GM18873 (cell line): ENCODE measurements around the gene HARS1.
A peak's percentile ranks its signal among the peaks of the same experiment; 100 is the strongest.
"Not testable (repeated sequence)": the region's sequence is repeated elsewhere in the genome, so short reads cannot be mapped to it uniquely, and the experiment has no call there.

ENCODE experiments used
- ATAC-seq: cut with Tn5 transposase; IDR thresholded peaks from one replicate; pipeline ENCODE4 v1.9.1; 2021; ENCODE audit warnings: mild to moderate bottlenecking, moderate library complexity, moderate number of reproducible peaks; ENCODE audit not compliant: unreplicated experiment, low FRiP score

The HARS1 gene

DNA sequence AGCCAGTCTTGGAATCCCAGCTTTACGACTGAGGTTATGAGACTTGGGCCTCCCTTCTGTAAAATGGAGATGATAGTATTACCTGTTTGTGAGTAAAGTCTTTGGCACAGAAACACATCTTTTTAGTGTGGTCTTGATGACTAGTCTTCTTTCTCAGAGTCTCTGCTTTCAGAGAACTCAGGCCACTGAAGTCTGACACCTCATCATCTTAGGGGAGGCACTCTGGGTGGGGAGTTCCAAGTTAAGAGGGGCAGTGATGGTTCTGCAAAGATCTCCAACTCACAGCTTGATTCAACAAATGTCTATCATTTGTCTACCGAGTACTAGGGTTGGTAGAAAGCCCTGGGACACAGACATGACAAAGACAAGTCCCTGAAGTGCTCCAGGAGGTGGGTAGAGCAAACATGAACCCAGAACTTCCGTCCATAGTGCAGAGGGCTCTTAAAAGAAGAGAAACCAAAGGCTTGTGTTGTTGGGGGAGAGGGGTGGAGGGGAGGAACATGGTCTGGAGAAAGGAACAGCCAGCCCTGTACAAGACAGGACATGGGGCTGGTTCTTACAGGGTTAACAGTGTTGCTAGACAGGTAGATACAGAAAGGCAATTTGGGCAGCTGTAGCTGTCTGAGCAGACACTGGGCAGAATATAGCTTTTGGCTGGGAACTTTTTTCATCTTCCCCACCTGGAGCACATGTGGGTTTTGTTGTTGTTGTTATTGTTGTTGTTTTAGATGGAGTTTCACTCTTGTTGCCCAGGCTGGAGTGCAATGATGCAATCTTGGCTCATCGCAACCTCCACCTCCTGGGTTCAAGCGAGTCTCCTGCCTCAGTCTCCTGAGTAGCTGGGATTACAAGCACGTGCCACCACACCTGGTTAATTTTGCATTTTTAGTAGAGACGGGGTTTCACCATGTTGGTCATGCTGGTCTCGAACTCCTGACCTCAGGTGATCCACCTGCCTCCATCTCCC lies 55.6 kb downstream of the HARS1 start:
- no peak for ATAC-seq

DNA sequence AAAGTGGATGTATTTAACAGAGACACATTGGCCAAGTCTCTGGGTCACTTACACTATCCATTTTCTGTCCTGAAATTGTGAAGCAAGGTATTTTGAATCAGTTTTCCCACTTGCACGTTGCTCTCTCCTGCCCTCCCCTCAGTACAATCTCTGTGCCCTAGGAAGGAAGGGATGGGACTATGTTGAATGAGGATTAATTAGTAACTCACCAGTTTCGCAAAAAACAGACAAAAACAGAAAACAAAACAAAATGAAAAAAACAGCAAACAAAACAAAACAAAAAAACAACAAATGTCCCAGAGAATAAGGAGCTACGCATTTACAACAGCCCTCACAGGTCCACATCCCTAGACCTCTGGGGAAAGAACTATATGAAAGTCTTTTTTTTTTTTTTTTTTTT lies 57.1 kb downstream of the HARS1 start:
- no peak for ATAC-seq

DNA sequence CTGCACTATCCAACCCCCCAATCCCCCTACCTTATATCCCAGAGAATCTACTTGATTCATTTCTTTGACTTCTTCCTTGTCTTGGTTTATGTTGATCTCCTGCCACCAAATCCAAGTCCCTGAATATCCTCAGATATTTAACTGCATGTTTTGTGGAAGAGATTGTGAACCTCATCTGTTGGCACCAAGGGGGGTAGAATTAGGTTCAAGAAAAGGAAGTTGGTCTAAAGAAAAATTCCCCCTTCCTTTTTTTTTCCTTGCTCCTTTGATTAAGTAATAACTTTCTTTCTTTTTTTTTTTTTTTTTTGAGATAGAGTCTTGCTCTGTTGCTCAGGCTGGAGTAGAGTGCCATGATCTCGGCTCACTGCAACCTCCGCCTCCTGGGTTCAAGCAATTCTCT lies 57.7 kb downstream of the HARS1 start:
- ATAC-seq: no peak

DNA sequence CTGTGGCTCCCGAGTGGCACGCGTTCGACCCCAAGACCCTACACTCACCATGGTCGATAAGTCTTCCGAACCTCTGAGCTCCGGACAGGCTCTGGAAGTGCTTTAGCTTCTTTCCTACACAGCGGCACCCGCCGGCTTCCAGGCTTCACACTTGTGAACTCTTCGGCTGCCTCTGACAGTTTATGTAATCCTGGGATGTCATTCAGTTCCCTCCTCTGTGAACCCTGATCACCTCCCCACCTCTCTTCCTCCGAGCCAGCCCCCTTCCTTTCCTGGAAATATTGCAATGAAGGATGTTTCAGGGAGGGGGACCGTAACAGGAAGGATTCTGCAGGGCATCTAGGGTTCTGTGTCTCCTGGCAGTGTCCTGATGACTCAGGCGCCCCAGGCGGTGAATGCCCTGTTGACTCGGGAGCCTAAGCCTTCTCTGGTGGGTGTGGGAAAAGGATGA lies 58.1 kb downstream of the HARS1 start, which contains the start of gene CD14:
CD14 (minus strand) TSS at position 155 of the 451 bp plus-strand sequence; CDS start at position 51, 104 bp downstream.
- no peak for ATAC-seq

DNA sequence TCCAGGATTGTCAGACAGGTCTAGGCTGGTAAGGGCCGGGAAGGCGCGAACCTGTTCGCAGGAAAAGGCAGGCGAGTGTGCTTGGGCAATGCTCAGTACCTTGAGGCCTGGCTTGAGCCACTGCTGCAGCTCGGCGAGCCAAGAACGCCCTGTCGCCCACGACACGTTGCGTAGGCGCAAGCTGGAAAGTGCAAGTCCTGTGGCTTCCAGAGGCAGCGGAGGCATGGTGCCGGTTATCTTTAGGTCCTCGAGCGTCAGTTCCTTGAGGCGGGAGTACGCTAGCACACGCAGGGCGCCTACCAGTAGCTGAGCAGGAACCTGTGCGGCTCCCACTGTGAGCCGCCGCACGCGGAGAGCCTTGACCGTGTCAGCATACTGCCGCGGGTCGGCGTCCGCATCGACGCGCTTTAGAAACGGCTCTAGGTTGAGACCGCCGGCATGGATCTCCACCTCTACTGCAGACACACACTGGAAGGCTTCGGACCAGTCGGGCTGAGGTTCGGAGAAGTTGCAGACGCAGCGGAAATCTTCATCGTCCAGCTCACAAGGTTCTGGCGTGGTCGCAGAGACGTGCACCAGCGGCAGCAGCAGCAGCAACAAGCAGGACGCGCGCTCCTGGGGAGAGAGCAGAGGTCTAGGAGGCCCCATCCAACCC lies 58.7 kb downstream of the HARS1 start:
- peak; percentile 52 for ATAC-seq

DNA sequence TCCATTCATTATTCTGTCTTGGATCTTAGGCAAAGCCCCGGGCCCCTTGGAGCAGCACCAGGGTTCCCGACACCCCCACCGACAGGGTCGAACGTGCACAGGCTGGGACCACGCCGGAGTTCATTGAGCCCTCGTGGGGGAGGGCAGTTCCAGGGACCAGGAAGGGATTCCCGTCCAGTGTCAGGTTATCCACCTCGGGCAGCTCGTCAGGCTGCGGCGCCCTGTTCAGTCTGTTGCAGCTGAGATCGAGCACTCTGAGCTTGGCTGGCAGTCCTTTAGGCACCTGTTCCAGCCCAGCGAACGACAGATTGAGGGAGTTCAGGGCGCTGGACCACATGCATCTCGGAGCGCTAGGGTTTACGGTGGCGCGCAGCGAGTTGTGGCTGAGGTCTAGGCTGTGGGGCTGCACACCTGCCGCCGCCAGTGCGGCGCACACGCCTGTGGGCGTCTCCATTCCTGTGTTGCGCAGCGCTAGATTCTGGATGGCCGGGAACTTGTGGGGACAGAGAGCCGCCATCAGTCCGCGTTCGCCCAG lies 59.3 kb downstream of the HARS1 start:
- ATAC-seq: peak; percentile 21

DNA sequence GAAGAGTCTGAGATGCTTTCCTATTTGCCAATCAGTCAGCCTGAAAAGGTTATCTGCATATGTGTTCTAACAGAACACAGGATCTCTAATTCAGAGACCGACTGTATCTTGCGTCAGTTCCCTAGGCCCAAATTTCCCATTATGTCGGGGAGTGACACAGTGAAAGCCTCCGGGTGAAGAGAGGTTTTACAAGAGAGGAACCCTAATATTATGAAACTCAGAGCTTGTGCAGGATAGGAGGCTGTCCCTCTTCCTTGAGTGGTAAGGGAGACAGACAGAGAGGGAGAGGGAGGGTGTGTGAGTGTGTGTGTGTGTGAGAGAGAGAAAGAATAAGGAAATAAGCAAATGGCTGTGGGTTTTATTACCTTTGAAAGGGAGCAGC lies 60.1 kb downstream of the HARS1 start:
- ATAC-seq: no peak

DNA sequence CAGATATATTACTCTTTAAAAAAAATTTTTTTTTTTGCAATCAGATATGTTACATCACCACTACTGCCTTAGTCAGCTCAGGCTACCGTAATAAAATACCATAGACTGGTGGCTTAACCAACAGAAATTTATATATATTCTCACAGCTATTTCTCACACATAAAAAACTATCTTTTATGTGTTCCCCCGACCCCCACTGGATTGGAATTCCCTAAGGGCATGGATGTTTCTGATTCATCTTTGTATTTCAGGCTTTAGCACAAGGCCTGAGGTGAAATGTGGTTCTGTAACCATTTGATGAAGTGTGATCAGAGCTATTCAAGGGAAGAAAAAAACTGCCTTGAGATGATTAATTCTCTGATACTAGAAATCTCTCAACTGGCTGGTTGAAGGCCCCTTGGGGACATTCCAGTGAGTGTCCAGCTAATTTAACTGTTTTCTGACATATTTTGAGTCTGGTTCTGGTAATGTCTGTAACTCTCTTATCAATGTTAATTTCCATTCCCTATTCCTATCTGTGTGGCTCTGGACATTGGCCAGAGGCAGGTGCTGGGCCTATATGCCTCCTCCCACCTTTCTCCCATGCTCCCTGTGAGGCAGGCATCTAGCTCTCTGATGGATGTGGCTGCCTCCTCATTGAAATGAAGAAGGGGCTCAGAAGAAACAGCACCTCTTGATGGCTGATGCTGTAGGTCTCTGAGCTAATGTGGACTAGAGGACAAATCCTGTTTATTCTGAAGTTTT lies 60.7 kb downstream of the HARS1 start:
- ATAC-seq: no peak

DNA sequence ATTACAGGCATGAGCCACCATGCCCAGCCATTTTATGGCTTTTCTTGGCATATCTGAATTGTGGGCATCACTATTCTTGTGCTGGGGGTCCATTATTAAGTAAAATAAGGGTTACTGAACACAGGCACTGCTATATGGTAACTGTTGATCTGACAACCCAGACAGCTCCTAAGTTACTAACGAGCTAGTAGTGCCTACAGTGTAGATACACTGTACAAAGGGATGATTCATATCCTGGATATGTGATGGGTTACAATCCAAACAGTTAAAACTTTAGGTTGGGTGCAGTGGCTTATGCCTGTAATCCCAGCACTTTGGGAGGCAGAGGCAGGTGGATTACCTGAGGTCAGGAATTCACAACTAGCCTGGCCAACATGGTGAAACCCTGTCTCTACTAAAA lies 62.5 kb downstream of the HARS1 start:
- no peak for ATAC-seq

DNA sequence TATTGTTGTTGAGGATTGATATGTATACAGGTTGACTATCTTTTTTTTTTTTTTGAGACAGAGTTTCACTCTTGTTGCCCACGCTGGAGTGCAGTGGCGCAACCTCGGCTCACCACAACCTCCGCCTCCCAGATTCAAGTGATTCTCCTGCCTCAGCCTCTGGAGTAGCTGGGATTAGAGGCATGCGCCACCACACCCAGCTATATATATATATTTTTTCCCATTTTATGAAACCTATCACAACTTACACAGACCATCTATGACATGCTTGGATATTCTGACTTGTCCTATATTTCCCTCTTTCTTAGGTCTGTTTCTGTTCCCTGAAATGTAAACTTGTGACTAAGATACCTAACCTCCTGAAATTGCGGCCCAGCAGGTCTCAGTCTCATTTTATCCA lies 63.2 kb downstream of the HARS1 start:
- no peak for ATAC-seq

DNA sequence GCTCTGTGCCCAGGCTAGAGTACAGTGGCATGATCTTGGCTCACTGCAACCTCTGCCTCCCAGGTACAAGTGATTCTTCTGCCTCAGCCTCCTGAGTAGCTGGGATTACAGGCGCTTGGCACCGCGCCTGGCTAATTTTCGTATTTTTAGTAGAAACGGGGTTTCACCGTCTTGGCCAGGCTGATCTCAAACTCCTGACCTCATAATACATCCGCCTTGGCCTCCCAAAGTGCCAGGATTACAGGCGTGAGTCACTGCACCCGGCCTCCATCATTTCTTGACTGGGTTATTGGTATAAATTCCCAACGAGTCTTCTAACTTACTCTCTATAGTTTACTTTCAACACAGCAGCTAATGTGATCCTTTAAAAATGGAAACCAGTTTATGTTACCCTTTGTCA lies 66.3 kb downstream of the HARS1 start:
- not testable (repeated sequence) for ATAC-seq
